GM12878 (cell line): ENCODE measurements around the gene SH3YL1. TPM values are rescaled to one million over a fixed set of nuclear protein-coding genes. Genes with fewer than 3 reads are reported as not detected.
A peak's percentile ranks its signal among the peaks of the same experiment; 100 is the strongest.

Experiments
- BCLAF1 ChIP-seq: fragments of 450-650 bp; IDR thresholded peaks from 2 replicates; pipeline ENCODE4 v1.6.1; 2017; ENCODE audit warnings: antibody characterized with exemption, mild to moderate bottlenecking, moderate library complexity
- CBX3 ChIP-seq: fragments of 200-600 bp; sonication (generic); IDR thresholded peaks from 2 replicates; pipeline ENCODE4 v1.6.1; 2016; ENCODE audit warnings: low read depth, borderline replicate concordance
- CEBPZ ChIP-seq: fragments of 150-350 bp; IDR thresholded peaks from 2 replicates; pipeline ENCODE4 v1.6.1; 2016; ENCODE audit warnings: low read depth, low read length
- E2F4 ChIP-seq: IDR thresholded peaks from 2 replicates; pipeline ENCODE4 v1.6.1; 2012; ENCODE audit warnings: low read depth, low read length, improper control_type of control experiment
- E2F8 ChIP-seq: fragments of 450-650 bp; IDR thresholded peaks from 2 replicates; pipeline ENCODE4 v1.6.1; 2018; ENCODE audit warnings: mild to moderate bottlenecking, low read depth, moderate library complexity; ENCODE audit not compliant: partially characterized antibody
- HDGF ChIP-seq: fragments of 450-650 bp; IDR thresholded peaks from 2 replicates; pipeline ENCODE4 v1.6.1; 2016; ENCODE audit warnings: antibody characterized with exemption
- IRF4 ChIP-seq: IDR thresholded peaks from 2 replicates; pipeline ENCODE4 v1.6.1; 2011; ENCODE audit warnings: low read depth, low read length
- MTA2 ChIP-seq: fragments of 450-650 bp; IDR thresholded peaks from 2 replicates; pipeline ENCODE4 v1.6.1; 2016; ENCODE audit warnings: low read depth, mild to moderate bottlenecking, moderate library complexity
- MXI1 ChIP-seq: fragments of 150-350 bp; IDR thresholded peaks from 2 replicates; pipeline ENCODE4 v1.6.1; 2011; ENCODE audit warnings: low read depth, mild to moderate bottlenecking, inconsistent platforms, low read length, improper control_type of control experiment
- NFYB ChIP-seq: IDR thresholded peaks from 2 replicates; pipeline ENCODE4 v1.6.1; 2011; ENCODE audit warnings: low read depth, mild to moderate bottlenecking, low read length, improper control_type of control experiment, moderate library complexity; ENCODE audit not compliant: insufficient read depth
- PKNOX1 ChIP-seq: fragments of 450-650 bp; IDR thresholded peaks from 2 replicates; pipeline ENCODE4 v1.6.1; 2016; ENCODE audit warnings: mild to moderate bottlenecking
- PML ChIP-seq: IDR thresholded peaks from 2 replicates; pipeline ENCODE4 v1.6.1; 2012; ENCODE audit warnings: low read length, inconsistent platforms
- SMARCA5 ChIP-seq: fragments of 450-650 bp; IDR thresholded peaks from 2 replicates; pipeline ENCODE4 v1.6.1; 2017; ENCODE audit warnings: mild to moderate bottlenecking
- ZNF24 ChIP-seq: fragments of 450-650 bp; IDR thresholded peaks from 2 replicates; pipeline ENCODE4 v1.6.1; 2017; ENCODE audit warnings: antibody characterized with exemption, mild to moderate bottlenecking
- ZNF384 ChIP-seq: IDR thresholded peaks from 2 replicates; pipeline ENCODE4 v1.6.1; 2012; ENCODE audit warnings: low read depth, mild to moderate bottlenecking, low read length, improper control_type of control experiment, borderline replicate concordance
- ZNF622 ChIP-seq: fragments of 450-650 bp; IDR thresholded peaks from 2 replicates; pipeline ENCODE4 v1.6.1; 2017; ENCODE audit warnings: mild to moderate bottlenecking, inconsistent platforms
- polyA plus RNA-seq, 11 experiments: library from polyadenylated mRNA; depleted of rRNA in 4 of 11; unstranded in 6 of 11; stranded (reverse) in 5 of 11; fragments of >200 nt; fragmentation: Nextera tagmentation in 4 of 11; fragmentation: Illumina TruSeq in 1 of 11; extraction: Ambion mirVana in 4 of 11; extraction: Trizol in 1 of 11; gene quantifications; 1 replicate in 1 of 11; 2 replicates in 10 of 11; pipeline versions ENCODE4 v1.2.1 to v1.2.3, GENCODE V29; 2011 to 2016; ENCODE audit warnings: inconsistent platforms in 2 of 11, missing spikeins in 2 of 11, low read depth in 1 of 11
- total RNA-seq, 4 experiments: library from RNA; depleted of rRNA in 3 of 4; stranded (reverse); fragments of >200 nt in 3 of 4; fragmentation: Illumina TruSeq in 1 of 4; extraction: Trizol in 1 of 4; gene quantifications; 2 replicates each; pipeline versions ENCODE4 v1.2.1 to v1.2.3, GENCODE V29; 2013 to 2021

SH3YL1 gene
- total and polyA plus RNA-seq, 10 of the 15 experiments (the other 5 are each of a cell fraction or from before 2014, with no cell fraction given) = 12.2 to 22.4 (median 17.2) TPM

- TF ChIP-seq PKNOX1 (no peak), HDGF (no peak), E2F8 (no peak), ZNF384 (no peak), CEBPZ (no peak), BCLAF1 (no peak), SMARCA5 (peak; percentile 77; the same call in 1 of the 2 replicates), ZNF24 (no peak), E2F4 (no peak), MXI1 (peak; percentile 69), ZNF622 (no peak), MTA2 (no peak), PML (no peak), CBX3 (no peak), IRF4 (0 out of 2 replicates have a peak, but pooled peaks have one; percentile 8), NFYB (no peak)
These were observed 949 bp upstream of the SH3YL1 start, which contains the start of gene ACP1 (continued) for GRCh38 chr2:264493-265468.
